Urinary bladder (tissue), 4 donors: ENCODE measurements around the gene IDI1. TPM values are rescaled to one million over a fixed set of nuclear protein-coding genes. Genes with fewer than 3 reads are reported as not detected.
"Not testable (repeated sequence)": the region's sequence is repeated elsewhere in the genome, so short reads cannot be mapped to it uniquely, and the experiment has no call there.

Experiments
- DNase-seq: peaks from one replicate; pipeline ENCODE4 v3.0.0-alpha.2; 2015; ENCODE audit errors: extremely low spot score
- H3K27ac ChIP-seq: one replicate; pipeline ENCODE4 v1.5.1; 2013; ENCODE audit warnings: low read depth, mild to moderate bottlenecking, moderate library complexity
- H3K36me3 ChIP-seq: one replicate; pipeline ENCODE4 v1.6.1; 2013; ENCODE audit warnings: mild to moderate bottlenecking, moderate library complexity; ENCODE audit not compliant: insufficient read depth
- H3K4me1 ChIP-seq: one replicate; pipeline ENCODE4 v1.6.1; 2013; ENCODE audit warnings: mild to moderate bottlenecking, moderate library complexity; ENCODE audit not compliant: insufficient read depth
- H3K4me3 ChIP-seq: one replicate; pipeline ENCODE4 v1.5.1; 2013; ENCODE audit warnings: low read depth, low read length
- WGBS: extraction: QIAGEN DNeasy Blood & Tissue Kit; methylation state at CpG from one replicate; pipeline ENCODE4 v1.1.7; 2013; 5-methylcytosine and 5-hydroxymethylcytosine counted together
- polyA plus RNA-seq: library from polyadenylated mRNA; stranded (reverse); fragments of 200-250 nt; gene quantifications from one replicate; pipeline ENCODE4 v1.2.3, GENCODE V29; 2013
- total RNA-seq: library from RNA; depleted of rRNA; stranded (reverse); fragments of >200 nt; gene quantifications from one replicate; pipeline ENCODE4 v1.2.3, GENCODE V29; 2014
- donor health status: healthy with polysubstance abuse.
- donor health status: healthy.

Gene IDI1
- total and polyA plus RNA-seq, 2 donors, result 31.4 to 86.0 TPM

- Histone ChIP-seq H3K27ac (no peak overlapping the region), H3K4me1 (no peaks in the 10 kb centered on the region), H3K36me3 (no peaks in the 10 kb centered on the region), H3K4me3 (no peak overlapping the region)
- DNase-seq, result no peak
Measured at GRCh38 chr10:1078668-1079067, 29.7 kb upstream of the IDI1 start.

GRCh38 chr10:1074748-1075308, 25.9 kb upstream of the IDI1 start:
- Histone ChIP-seq H3K36me3 (no peaks in the 10 kb centered on the region), H3K27ac (no peak overlapping the region), H3K4me1 (no peaks in the 10 kb centered on the region), H3K4me3 (no peak overlapping the region)
- DNase-seq, result no peak
- WGBS, result 93% methylated on average over 18 of the region's 18 CpGs

- no peaks in the 10 kb centered on the region for H3K36me3 ChIP-seq
- H3K4me1 ChIP-seq, result no peaks in the 10 kb centered on the region
- DNase-seq, result no peak
- WGBS, result 93% methylated on average over 24 of the region's 24 CpGs
- no peak overlapping the region for H3K4me3 ChIP-seq
- H3K27ac ChIP-seq, result no peak overlapping the region
Measured at GRCh38 chr10:1074052-1074747, 25.3 kb upstream of the IDI1 start.

- 70% methylated on average over 7 of the region's 7 CpGs for WGBS
- H3K27ac ChIP-seq, result no peak overlapping the region
- H3K36me3 ChIP-seq, result no peaks in the 10 kb centered on the region
- no peak overlapping the region for H3K4me3 ChIP-seq
- no peaks in the 10 kb centered on the region for H3K4me1 ChIP-seq
- no peak for DNase-seq
Measured at GRCh38 chr10:1070919-1071318, 22.0 kb upstream of the IDI1 start.

- DNase-seq, result no peak
- no peaks in the 10 kb centered on the region for H3K4me1 ChIP-seq
- no peak overlapping the region for H3K4me3 ChIP-seq
- no peak overlapping the region for H3K27ac ChIP-seq
- 92% methylated on average over 10 of the region's 10 CpGs for WGBS
- no peaks in the 10 kb centered on the region for H3K36me3 ChIP-seq
Measured at GRCh38 chr10:1068380-1069361, 19.8 kb upstream of the IDI1 start.

- H3K4me1 ChIP-seq, H3K27ac ChIP-seq, DNase-seq, H3K36me3 ChIP-seq, H3K4me3 ChIP-seq: not testable (repeated sequence)
- WGBS, result 86% methylated on average over 8 of the region's 8 CpGs
Measured at GRCh38 chr10:1066734-1067133, 17.8 kb upstream of the IDI1 start.

GRCh38 chr10:1064964-1065247, 16.0 kb upstream of the IDI1 start:
- no peak for DNase-seq

GRCh38 chr10:1063232-1063865, 14.4 kb upstream of the IDI1 start:
- H3K27ac ChIP-seq, result no peak overlapping the region
- 88% methylated on average over 7 of the region's 7 CpGs for WGBS
- no peak overlapping the region for H3K4me3 ChIP-seq
- no peak for DNase-seq
- H3K4me1 ChIP-seq, result no peaks in the 10 kb centered on the region
- H3K36me3 ChIP-seq, result no peaks in the 10 kb centered on the region

More at GRCh38 chr10:1064964-1065247, 16.0 kb upstream of the IDI1 start:
- WGBS, result 93% methylated on average over 4 of the region's 4 CpGs
- no peak overlapping the region for H3K4me3 ChIP-seq
- no peak overlapping the region for H3K27ac ChIP-seq
- H3K36me3 ChIP-seq, result no peaks in the 10 kb centered on the region
- H3K4me1 ChIP-seq, result no peaks in the 10 kb centered on the region

- WGBS, result 89% methylated on average over 7 of the region's 7 CpGs
- no peak overlapping the region for H3K27ac ChIP-seq
- H3K4me3 ChIP-seq, result no peak overlapping the region
- H3K36me3 ChIP-seq, result no peaks in the 10 kb centered on the region
- DNase-seq, result no peak
- H3K4me1 ChIP-seq, result no peaks in the 10 kb centered on the region
Measured at GRCh38 chr10:1061930-1062774, 13.2 kb upstream of the IDI1 start.

- no peaks in the 10 kb centered on the region for H3K36me3 ChIP-seq
- H3K27ac ChIP-seq, result no peak overlapping the region
- 93% methylated on average over 8 of the region's 8 CpGs for WGBS
- no peak for DNase-seq
- H3K4me3 ChIP-seq, result no peak overlapping the region
- H3K4me1 ChIP-seq, result peaks cover under 1% of the 10 kb centered on the region
Measured at GRCh38 chr10:1059902-1060301, 11.0 kb upstream of the IDI1 start.

GRCh38 chr10:1058017-1058416, 9.1 kb upstream of the IDI1 start:
- peaks cover 2% of the 10 kb centered on the region for H3K4me1 ChIP-seq
- H3K27ac ChIP-seq, result no peak overlapping the region
- no peak for DNase-seq
- no peak overlapping the region for H3K4me3 ChIP-seq
- 79% methylated on average over 7 of the region's 7 CpGs for WGBS
- H3K36me3 ChIP-seq, result no peaks in the 10 kb centered on the region

GRCh38 chr10:1057106-1057657, 8.3 kb upstream of the IDI1 start:
- Histone ChIP-seq H3K36me3 (no peaks in the 10 kb centered on the region), H3K4me3 (peak overlapping the region; percentile 83), H3K4me1 (peaks cover 2% of the 10 kb centered on the region), H3K27ac (no peak overlapping the region)
- DNase-seq, result no peak
- under 1% methylated on average over 26 of the region's 26 CpGs for WGBS
